HepG2 (cell line): Measurements from ENCODE around the gene OASL. TPM values are rescaled to one million over a fixed set of nuclear protein-coding genes. Genes with fewer than 3 reads are reported as not detected.
A peak's percentile ranks its signal among the peaks of the same experiment; 100 is the strongest.

Experiments used
- ARID5B ChIP-seq: IDR thresholded peaks from 2 replicates; pipeline ENCODE4 v1.4.0; 2020; ENCODE audit warnings: mild to moderate bottlenecking, missing genetic modification reagents
- ETV6 ChIP-seq: sonication (generic); formaldehyde crosslinking; conservative IDR thresholded peaks from 2 replicates; pipeline ENCODE4 v1.4.0; 2020; ENCODE audit warnings: missing genetic modification reagents
- GMEB1 ChIP-seq: sonication (generic); formaldehyde crosslinking; IDR thresholded peaks from 2 replicates; pipeline ENCODE4 v1.5.1; 2020; ENCODE audit warnings: missing genetic modification reagents, mild to moderate bottlenecking, borderline replicate concordance
- HOXA9 ChIP-seq: sonication (generic); formaldehyde crosslinking; IDR thresholded peaks from 2 replicates; pipeline ENCODE4 v1.8.1; 2022; ENCODE audit warnings: missing genetic modification reagents, mild to moderate bottlenecking, moderate library complexity, borderline replicate concordance
- IRF9 ChIP-seq: sonication (generic); formaldehyde crosslinking; IDR thresholded peaks from 2 replicates; pipeline ENCODE4 v1.8.0; 2022; ENCODE audit warnings: missing genetic modification reagents, mild to moderate bottlenecking, borderline replicate concordance
- KAT7 ChIP-seq: IDR thresholded peaks from 2 replicates; pipeline ENCODE4 v1.6.1; 2018; ENCODE audit warnings: borderline replicate concordance, missing compliant biosample characterization
- NFE2L1 ChIP-seq: sonication (generic); formaldehyde crosslinking; IDR thresholded peaks from 2 replicates; pipeline ENCODE4 v1.4.0; 2020; ENCODE audit warnings: missing genetic modification reagents, mild to moderate bottlenecking, borderline replicate concordance
- SPEN ChIP-seq: sonication (generic); formaldehyde crosslinking; IDR thresholded peaks from 2 replicates; pipeline ENCODE4 v1.5.1; 2020; ENCODE audit warnings: low read depth, mild to moderate bottlenecking, missing genetic modification reagents
- ZNF557 ChIP-seq: sonication (generic); formaldehyde crosslinking; IDR thresholded peaks from 2 replicates; pipeline ENCODE4 v1.4.0; 2020; ENCODE audit warnings: missing genetic modification reagents
- ZNF589 ChIP-seq: sonication (generic); formaldehyde crosslinking; conservative IDR thresholded peaks from 2 replicates; pipeline ENCODE4 v1.8.0; 2022; ENCODE audit warnings: mild to moderate bottlenecking, moderate library complexity, missing genetic modification reagents
- ZNF703 ChIP-seq: sonication (generic); formaldehyde crosslinking; IDR thresholded peaks from 2 replicates; pipeline ENCODE4 v1.5.1; 2020; ENCODE audit warnings: missing genetic modification reagents, mild to moderate bottlenecking, moderate library complexity, borderline replicate concordance
- ZNF768 ChIP-seq: sonication (generic); formaldehyde crosslinking; IDR thresholded peaks from 2 replicates; pipeline ENCODE4 v1.4.0; 2020; ENCODE audit warnings: missing genetic modification reagents
- polyA plus RNA-seq, 8 experiments: library from polyadenylated mRNA; depleted of rRNA in 3 of 8; stranded (reverse) in 7 of 8; unstranded in 1 of 8; fragments of >200 nt; fragmentation: Illumina TruSeq in 4 of 8; extraction: Trizol in 4 of 8; gene quantifications; 2 replicates each; pipeline versions ENCODE4 v1.2.1 to v1.2.3, GENCODE V29; 2011 to 2016; ENCODE audit warnings: low read depth in 4 of 8, missing spikeins in 1 of 8, mixed read lengths in 1 of 8; ENCODE audit not compliant: insufficient read depth in 1 of 8
- total RNA-seq, 5 experiments: library from RNA; depleted of rRNA; stranded (reverse); fragments of >200 nt; fragmentation: Illumina TruSeq; extraction: Trizol; gene quantifications; 2 replicates each; pipeline ENCODE4 v1.2.3, GENCODE V29; 2016; ENCODE audit warnings: low read depth in 1 of 5
- TF ChIP-seq, protein P1 (sequence below): sonication (generic); formaldehyde crosslinking; IDR thresholded peaks from 2 replicates; pipeline ENCODE4 v1.5.1; 2020; ENCODE audit warnings: mild to moderate bottlenecking, missing genetic modification reagents, borderline replicate concordance

OASL gene
- total and polyA plus RNA-seq, 2 of the 13 experiments (the other 11 are each of a cell fraction or from before 2014, with no cell fraction given), result 0.11 to 0.22 TPM

DNA sequence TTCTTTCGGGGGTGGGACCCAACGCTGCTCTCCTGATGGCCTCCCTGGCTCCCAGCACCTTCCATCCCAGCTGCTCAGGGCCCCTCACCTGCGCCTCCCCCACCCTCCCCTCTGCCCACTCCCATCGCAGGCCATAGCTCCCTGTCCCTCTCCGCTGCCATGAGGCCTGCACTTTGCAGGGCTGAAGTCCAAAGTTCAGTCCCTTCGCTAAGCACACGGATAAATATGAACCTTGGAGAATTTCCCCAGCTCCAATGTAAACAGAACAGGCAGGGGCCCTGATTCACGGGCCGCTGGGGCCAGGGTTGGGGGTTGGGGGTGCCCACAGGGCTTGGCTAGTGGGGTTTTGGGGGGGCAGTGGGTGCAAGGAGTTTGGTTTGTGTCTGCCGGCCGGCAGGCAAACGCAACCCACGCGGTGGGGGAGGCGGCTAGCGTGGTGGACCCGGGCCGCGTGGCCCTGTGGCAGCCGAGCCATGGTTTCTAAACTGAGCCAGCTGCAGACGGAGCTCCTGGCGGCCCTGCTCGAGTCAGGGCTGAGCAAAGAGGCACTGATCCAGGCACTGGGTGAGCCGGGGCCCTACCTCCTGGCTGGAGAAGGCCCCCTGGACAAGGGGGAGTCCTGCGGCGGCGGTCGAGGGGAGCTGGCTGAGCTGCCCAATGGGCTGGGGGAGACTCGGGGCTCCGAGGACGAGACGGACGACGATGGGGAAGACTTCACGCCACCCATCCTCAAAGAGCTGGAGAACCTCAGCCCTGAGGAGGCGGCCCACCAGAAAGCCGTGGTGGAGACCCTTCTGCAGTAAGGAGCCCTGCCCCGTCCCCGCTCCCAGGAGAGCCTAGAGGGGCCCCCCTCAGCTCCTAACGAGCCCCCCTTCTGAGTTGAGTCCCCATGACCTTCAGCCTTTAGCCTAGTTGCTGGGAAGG lies 60.5 kb downstream of the OASL start, which contains the start of gene HNF1A (continued):
- TF ChIP-seq IRF9 (CRISPR knock-in tag) (peak; percentile 66; the same call in 1 of the 2 replicates), ZNF768 (CRISPR knock-in tag) (0 out of 2 replicates have a peak, but pooled peaks have one; percentile 34), ETV6 (no peak), HOXA9 (CRISPR knock-in tag) (no peak), ZNF703 (no peak), GMEB1 (peak; percentile 52; the same call in 1 of the 2 replicates), ZNF557 (CRISPR knock-in tag) (0 out of 2 replicates have a peak, but pooled peaks have one; percentile 34), ARID5B (CRISPR knock-in tag) (peak; percentile 85), KAT7 (CRISPR knock-in tag) (no peak), SPEN (CRISPR knock-in tag) (peak; percentile 92), ZNF589 (CRISPR knock-in tag) (no peak), NFE2L1 (CRISPR knock-in tag) (no peak)
- TF ChIP-seq, protein P1, sequence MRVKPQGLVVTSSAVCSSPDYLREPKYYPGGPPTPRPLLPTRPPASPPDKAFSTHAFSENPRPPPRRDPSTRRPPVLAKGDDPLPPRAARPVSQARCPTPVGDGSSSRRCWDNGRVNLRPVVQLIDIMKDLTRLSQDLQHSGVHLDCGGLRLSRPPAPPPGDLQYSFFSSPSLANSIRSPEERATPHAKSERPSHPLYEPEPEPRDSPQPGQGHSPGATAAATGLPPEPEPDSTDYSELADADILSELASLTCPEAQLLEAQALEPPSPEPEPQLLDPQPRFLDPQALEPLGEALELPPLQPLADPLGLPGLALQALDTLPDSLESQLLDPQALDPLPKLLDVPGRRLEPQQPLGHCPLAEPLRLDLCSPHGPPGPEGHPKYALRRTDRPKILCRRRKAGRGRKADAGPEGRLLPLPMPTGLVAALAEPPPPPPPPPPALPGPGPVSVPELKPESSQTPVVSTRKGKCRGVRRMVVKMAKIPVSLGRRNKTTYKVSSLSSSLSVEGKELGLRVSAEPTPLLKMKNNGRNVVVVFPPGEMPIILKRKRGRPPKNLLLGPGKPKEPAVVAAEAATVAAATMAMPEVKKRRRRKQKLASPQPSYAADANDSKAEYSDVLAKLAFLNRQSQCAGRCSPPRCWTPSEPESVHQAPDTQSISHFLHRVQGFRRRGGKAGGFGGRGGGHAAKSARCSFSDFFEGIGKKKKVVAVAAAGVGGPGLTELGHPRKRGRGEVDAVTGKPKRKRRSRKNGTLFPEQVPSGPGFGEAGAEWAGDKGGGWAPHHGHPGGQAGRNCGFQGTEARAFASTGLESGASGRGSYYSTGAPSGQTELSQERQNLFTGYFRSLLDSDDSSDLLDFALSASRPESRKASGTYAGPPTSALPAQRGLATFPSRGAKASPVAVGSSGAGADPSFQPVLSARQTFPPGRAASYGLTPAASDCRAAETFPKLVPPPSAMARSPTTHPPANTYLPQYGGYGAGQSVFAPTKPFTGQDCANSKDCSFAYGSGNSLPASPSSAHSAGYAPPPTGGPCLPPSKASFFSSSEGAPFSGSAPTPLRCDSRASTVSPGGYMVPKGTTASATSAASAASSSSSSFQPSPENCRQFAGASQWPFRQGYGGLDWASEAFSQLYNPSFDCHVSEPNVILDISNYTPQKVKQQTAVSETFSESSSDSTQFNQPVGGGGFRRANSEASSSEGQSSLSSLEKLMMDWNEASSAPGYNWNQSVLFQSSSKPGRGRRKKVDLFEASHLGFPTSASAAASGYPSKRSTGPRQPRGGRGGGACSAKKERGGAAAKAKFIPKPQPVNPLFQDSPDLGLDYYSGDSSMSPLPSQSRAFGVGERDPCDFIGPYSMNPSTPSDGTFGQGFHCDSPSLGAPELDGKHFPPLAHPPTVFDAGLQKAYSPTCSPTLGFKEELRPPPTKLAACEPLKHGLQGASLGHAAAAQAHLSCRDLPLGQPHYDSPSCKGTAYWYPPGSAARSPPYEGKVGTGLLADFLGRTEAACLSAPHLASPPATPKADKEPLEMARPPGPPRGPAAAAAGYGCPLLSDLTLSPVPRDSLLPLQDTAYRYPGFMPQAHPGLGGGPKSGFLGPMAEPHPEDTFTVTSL, result no peak; the same call in 1 of the 2 replicates
